ENCODE data around the gene KTN1.

KTN1 gene

GRCh38 chr14:55661029-55661428 lies 81.0 kb downstream of the KTN1 start:
- Histone ChIP-seq H3K4me1 (ENCODE audit: control insufficient read depth, insufficient read depth, low read length) (no peaks in the 10 kb centered on the region), H3K9me3 (ENCODE audit: control insufficient read depth, low read length) (no peaks in the 10 kb centered on the region), H3K36me3 (ENCODE audit: control insufficient read depth, insufficient read depth, low read length) (no peaks in the 10 kb centered on the region), H3K27me3 (ENCODE audit: control insufficient read depth, insufficient read depth, low read length) (no peaks in the 10 kb centered on the region), H3K4me3 (ENCODE audit: low read length) (no peak overlapping the region), H3K9ac (ENCODE audit: low read length) (no peak overlapping the region)

DNA sequence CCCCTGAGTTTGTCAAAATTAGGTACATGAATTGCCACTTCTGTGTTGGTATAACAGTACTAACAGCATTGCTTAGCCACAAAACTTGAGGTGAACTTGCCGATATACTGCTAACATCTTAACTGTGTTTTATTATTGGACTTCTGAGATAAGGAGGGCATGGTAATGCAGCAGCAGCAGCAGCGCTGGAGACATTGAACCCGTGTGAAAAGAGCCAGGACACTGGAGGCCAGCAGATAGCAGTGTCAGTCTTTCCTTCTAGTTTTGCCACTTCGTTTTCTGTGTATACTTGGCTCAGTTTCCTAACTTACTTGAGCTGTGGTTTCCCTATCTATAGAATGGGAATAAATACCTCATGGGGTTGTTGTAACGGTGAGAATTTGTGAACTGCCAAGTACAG lies 82.7 kb downstream of the KTN1 start:
- Histone ChIP-seq H3K9me3 (ENCODE audit: control insufficient read depth, low read length) (no peaks in the 10 kb centered on the region), H3K4me1 (ENCODE audit: control insufficient read depth, insufficient read depth, low read length) (no peaks in the 10 kb centered on the region), H3K4me3 (ENCODE audit: low read length) (no peak overlapping the region), H3K27me3 (ENCODE audit: control insufficient read depth, insufficient read depth, low read length) (no peaks in the 10 kb centered on the region), H3K36me3 (ENCODE audit: control insufficient read depth, insufficient read depth, low read length) (no peaks in the 10 kb centered on the region), H3K9ac (ENCODE audit: low read length) (no peak overlapping the region)

DNA sequence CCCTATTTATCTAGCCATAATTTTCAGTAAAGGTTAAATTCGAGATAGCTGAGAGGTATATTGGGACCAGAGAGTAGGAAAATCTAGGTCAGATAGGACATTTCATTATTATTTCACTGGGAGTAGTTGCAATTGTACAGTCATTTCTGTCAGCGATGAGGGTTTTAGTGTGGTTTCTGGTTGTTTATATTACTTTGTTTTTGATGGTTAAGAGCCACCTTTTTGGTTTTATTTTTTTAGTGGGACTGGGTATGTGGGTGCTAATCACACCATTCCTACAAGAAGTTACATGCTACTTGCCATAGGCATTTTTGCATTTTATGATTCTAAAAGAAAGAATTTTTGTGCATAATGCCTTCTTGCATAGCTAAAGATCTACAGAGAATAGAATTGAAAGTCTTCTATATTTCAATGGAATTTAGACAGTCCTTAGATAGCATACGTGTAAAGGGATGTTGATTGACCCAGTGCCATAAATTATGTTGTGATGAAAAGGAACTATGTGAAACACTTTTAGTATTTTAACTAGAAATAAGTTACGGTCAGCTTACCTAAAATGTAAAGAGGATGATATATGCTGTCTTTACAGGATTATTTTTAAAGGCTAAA lies 85.2 kb downstream of the KTN1 start:
- Histone ChIP-seq H3K36me3 (ENCODE audit: control insufficient read depth, insufficient read depth, low read length) (no peaks in the 10 kb centered on the region), H3K4me1 (ENCODE audit: control insufficient read depth, insufficient read depth, low read length) (no peaks in the 10 kb centered on the region), H3K9ac (ENCODE audit: low read length) (no peak overlapping the region), H3K9me3 (ENCODE audit: control insufficient read depth, low read length) (no peaks in the 10 kb centered on the region), H3K27me3 (ENCODE audit: control insufficient read depth, insufficient read depth, low read length) (no peaks in the 10 kb centered on the region), H3K4me3 (ENCODE audit: low read length) (no peak overlapping the region)

DNA sequence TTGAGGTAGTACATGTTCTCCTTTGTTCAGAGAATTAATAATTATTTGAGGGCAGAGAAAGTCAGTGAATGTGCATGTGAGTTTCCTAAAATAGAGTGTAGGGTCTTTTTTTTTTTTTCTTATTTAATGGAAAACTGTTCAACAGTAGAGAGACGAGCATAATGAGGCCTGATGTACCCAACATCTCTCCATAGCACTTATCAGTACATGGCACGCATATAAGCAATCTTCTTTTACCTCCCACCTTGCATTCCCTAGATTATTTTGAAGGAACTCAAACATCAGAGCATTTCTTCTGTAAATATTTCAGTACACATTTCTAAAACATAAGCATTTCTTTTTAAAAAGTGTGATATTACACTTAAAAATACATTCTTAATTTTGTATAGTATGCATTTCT lies 87.8 kb downstream of the KTN1 start:
- H3K36me3 ChIP-seq (ENCODE audit: control insufficient read depth, insufficient read depth, low read length) = no peaks in the 10 kb centered on the region
- no peak overlapping the region for H3K4me3 ChIP-seq (ENCODE audit: low read length)
- no peak overlapping the region for H3K9ac ChIP-seq (ENCODE audit: low read length)
- H3K4me1 ChIP-seq (ENCODE audit: control insufficient read depth, insufficient read depth, low read length) = no peaks in the 10 kb centered on the region
- H3K27me3 ChIP-seq (ENCODE audit: control insufficient read depth, insufficient read depth, low read length) = no peaks in the 10 kb centered on the region
- no peaks in the 10 kb centered on the region for H3K9me3 ChIP-seq (ENCODE audit: control insufficient read depth, low read length)

GRCh38 chr14:55671641-55672040 lies 91.6 kb downstream of the KTN1 start:
- Histone ChIP-seq H3K9ac (ENCODE audit: low read length) (no peak overlapping the region), H3K27me3 (ENCODE audit: control insufficient read depth, insufficient read depth, low read length) (no peaks in the 10 kb centered on the region), H3K4me3 (ENCODE audit: low read length) (no peak overlapping the region), H3K9me3 (ENCODE audit: control insufficient read depth, low read length) (no peaks in the 10 kb centered on the region), H3K4me1 (ENCODE audit: control insufficient read depth, insufficient read depth, low read length) (no peaks in the 10 kb centered on the region), H3K36me3 (ENCODE audit: control insufficient read depth, insufficient read depth, low read length) (no peaks in the 10 kb centered on the region)

DNA sequence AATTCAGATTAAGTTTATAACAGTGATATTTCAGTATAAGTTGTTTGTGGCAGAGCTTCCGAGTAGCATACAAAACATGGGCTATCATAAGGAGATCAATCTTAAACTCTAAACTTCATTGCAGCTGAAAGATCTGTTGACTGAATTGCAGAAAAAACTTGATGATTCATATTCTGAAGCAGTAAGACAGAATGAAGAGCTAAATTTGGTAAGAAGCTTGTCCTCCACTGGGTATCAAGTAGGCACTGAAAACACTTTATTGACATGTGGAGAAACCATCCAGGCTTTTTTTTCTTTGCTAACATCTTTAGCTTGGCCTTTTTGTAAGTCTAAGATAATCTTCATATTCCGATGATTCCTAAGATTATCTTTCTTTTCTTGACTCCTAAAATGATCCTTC lies 93.0 kb downstream of the KTN1 start:
- Histone ChIP-seq H3K36me3 (ENCODE audit: control insufficient read depth, insufficient read depth, low read length) (no peaks in the 10 kb centered on the region), H3K27me3 (ENCODE audit: control insufficient read depth, insufficient read depth, low read length) (no peaks in the 10 kb centered on the region), H3K9me3 (ENCODE audit: control insufficient read depth, low read length) (no peaks in the 10 kb centered on the region), H3K4me1 (ENCODE audit: control insufficient read depth, insufficient read depth, low read length) (no peaks in the 10 kb centered on the region), H3K9ac (ENCODE audit: low read length) (no peak overlapping the region), H3K4me3 (ENCODE audit: low read length) (no peak overlapping the region)

DNA sequence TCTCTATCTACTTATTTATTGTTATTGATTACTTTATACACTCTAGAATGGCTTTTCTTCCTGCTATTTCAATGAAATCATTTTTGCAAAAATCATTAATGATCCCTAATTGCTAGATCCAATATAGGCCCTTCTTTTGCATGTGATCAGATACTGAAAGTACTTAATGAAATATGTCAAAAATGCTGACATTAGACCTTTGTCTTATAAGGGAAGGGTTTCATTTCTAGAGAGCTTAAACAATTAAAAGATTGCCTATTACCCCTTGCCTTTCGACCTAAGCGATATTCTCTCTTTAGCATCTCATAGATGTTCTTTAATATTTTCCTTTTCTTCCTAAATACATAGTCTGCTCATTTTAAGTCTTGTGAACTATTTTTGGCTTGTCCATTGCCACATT lies 101.1 kb downstream of the KTN1 start:
- no peaks in the 10 kb centered on the region for H3K9me3 ChIP-seq (ENCODE audit: control insufficient read depth, low read length)
- H3K4me3 ChIP-seq (ENCODE audit: low read length) = no peak overlapping the region
- no peak overlapping the region for H3K9ac ChIP-seq (ENCODE audit: low read length)
- H3K27me3 ChIP-seq (ENCODE audit: control insufficient read depth, insufficient read depth, low read length) = no peaks in the 10 kb centered on the region
- H3K4me1 ChIP-seq (ENCODE audit: control insufficient read depth, insufficient read depth, low read length) = no peaks in the 10 kb centered on the region
- no peaks in the 10 kb centered on the region for H3K36me3 ChIP-seq (ENCODE audit: control insufficient read depth, insufficient read depth, low read length)

DNA sequence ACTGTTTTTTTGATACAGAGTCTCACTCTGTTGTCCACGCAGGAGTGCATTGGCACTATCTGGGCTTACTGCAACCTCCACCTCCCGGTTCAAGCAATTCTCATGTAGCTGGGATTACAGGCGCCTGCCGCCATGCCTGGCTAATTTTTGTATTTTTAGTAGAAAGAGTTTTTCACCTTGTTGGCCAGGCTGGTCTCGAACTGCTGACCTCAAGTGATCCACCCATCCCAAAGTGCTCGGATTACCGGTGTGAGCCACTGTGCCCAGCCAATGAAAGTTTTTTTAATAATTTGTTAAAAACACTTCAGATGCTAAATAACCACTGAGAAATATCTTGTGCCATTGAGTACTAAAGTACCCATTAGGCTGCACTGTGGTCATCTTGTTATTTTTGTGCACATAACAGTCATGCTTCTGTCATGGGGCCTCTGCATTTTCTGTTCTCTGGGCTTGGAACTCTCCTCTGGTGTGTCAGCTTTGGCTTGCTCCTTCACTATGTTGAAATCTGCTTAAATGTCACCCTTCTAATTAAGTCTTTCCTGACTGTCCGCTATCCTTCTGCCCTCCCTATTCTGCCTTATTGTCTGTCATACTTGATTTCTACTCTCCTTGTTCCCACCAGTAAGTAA lies 105.1 kb downstream of the KTN1 start:
- Histone ChIP-seq H3K36me3 (ENCODE audit: control insufficient read depth, insufficient read depth, low read length) (no peaks in the 10 kb centered on the region), H3K27me3 (ENCODE audit: control insufficient read depth, insufficient read depth, low read length) (no peaks in the 10 kb centered on the region), H3K4me3 (ENCODE audit: low read length) (no peak overlapping the region), H3K9ac (ENCODE audit: low read length) (no peak overlapping the region), H3K4me1 (ENCODE audit: control insufficient read depth, insufficient read depth, low read length) (no peaks in the 10 kb centered on the region), H3K9me3 (ENCODE audit: control insufficient read depth, low read length) (no peaks in the 10 kb centered on the region)

GRCh38 chr14:55686713-55687112 lies 106.7 kb downstream of the KTN1 start:
- no peaks in the 10 kb centered on the region for H3K9me3 ChIP-seq (ENCODE audit: control insufficient read depth, low read length)

DNA sequence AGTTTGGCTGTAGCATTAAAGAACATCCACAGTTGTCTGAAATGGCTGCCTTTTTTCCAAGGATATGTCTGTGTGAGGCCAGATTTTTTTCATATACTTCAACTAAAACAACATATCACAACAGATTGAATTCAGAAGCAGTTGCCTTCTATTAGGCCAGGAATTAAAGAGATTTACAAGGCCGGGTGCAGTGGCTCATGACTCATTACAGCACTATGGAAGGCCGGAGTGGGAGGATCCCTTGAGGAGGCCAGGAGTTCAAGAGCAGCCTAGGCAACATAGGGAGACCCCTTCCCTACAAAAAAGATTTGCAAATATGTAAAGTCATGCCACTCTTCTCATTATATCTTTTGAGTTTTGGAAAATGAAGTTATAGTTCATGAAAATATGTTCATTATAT lies 108.6 kb downstream of the KTN1 start:
- no peak overlapping the region for H3K9ac ChIP-seq (ENCODE audit: low read length)
- no peaks in the 10 kb centered on the region for H3K36me3 ChIP-seq (ENCODE audit: control insufficient read depth, insufficient read depth, low read length)
- H3K9me3 ChIP-seq (ENCODE audit: control insufficient read depth, low read length) = no peaks in the 10 kb centered on the region
- H3K4me3 ChIP-seq (ENCODE audit: low read length) = no peak overlapping the region
- no peaks in the 10 kb centered on the region for H3K27me3 ChIP-seq (ENCODE audit: control insufficient read depth, insufficient read depth, low read length)
- no peaks in the 10 kb centered on the region for H3K4me1 ChIP-seq (ENCODE audit: control insufficient read depth, insufficient read depth, low read length)

More at GRCh38 chr14:55686713-55687112, 106.7 kb downstream of the KTN1 start:
- H3K27me3 ChIP-seq (ENCODE audit: control insufficient read depth, insufficient read depth, low read length) = no peaks in the 10 kb centered on the region
- H3K4me3 ChIP-seq (ENCODE audit: low read length) = no peak overlapping the region
- H3K4me1 ChIP-seq (ENCODE audit: control insufficient read depth, insufficient read depth, low read length) = no peaks in the 10 kb centered on the region
- H3K9ac ChIP-seq (ENCODE audit: low read length) = no peak overlapping the region
- no peaks in the 10 kb centered on the region for H3K36me3 ChIP-seq (ENCODE audit: control insufficient read depth, insufficient read depth, low read length)

DNA sequence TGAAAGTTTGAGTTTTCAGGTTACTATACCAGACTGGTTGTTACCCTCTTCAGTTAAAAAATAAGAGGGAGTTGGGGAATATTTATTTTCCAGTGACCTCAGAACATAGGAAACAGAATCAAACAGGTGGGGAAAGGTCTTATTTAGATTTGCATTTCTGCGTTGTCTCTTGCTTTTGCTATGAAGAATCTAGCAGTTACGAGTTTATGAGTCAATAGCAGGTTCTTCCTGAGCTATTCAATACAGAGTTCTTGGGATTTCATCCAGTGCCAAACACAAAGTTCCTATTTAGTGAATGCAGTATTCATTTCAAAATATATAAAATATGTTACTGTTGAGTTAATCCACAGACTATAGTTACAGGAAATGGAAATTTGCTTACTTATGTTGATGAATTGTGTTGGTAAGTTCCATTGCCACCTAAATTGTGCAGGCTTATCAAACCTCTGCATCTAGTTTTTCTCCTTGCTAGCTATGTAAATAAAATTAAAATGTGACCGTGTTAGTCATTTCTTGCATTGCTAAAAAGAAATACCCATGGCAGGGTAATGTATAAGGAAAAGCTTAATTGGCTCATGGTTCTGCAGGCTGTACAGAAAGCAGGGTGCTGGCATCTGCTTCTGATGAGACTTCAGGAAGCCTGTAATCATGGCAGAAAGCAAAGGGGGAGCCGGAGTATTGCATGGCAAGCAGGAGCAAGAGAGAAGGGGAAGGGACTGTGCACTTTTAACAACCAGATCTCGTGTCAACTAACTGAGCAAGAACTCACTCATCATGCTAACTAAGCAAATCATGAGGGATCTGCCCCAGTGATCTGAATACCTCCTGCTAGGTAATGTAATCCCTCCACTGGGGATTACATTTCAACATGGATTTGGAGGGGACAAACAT lies 110.2 kb downstream of the KTN1 start:
- no peaks in the 10 kb centered on the region for H3K4me1 ChIP-seq (ENCODE audit: control insufficient read depth, insufficient read depth, low read length)
- H3K9ac ChIP-seq (ENCODE audit: low read length) = no peak overlapping the region
- no peak overlapping the region for H3K4me3 ChIP-seq (ENCODE audit: low read length)
- H3K36me3 ChIP-seq (ENCODE audit: control insufficient read depth, insufficient read depth, low read length) = no peaks in the 10 kb centered on the region
- H3K27me3 ChIP-seq (ENCODE audit: control insufficient read depth, insufficient read depth, low read length) = no peaks in the 10 kb centered on the region
- no peaks in the 10 kb centered on the region for H3K9me3 ChIP-seq (ENCODE audit: control insufficient read depth, low read length)

- no peaks in the 10 kb centered on the region for H3K4me1 ChIP-seq (ENCODE audit: control insufficient read depth, insufficient read depth, low read length)
- no peak overlapping the region for H3K4me3 ChIP-seq (ENCODE audit: low read length)
- H3K27me3 ChIP-seq (ENCODE audit: control insufficient read depth, insufficient read depth, low read length) = no peaks in the 10 kb centered on the region
- H3K9ac ChIP-seq (ENCODE audit: low read length) = no peak overlapping the region
- H3K36me3 ChIP-seq (ENCODE audit: control insufficient read depth, insufficient read depth, low read length) = no peaks in the 10 kb centered on the region
- H3K9me3 ChIP-seq (ENCODE audit: control insufficient read depth, low read length) = no peaks in the 10 kb centered on the region
These were observed 111.7 kb downstream of the KTN1 start for GRCh38 chr14:55691659-55692058.
